Activated CD8-positive, alpha-beta T cell treated with anti-CD3 and anti-CD28 coated beads for 36 hours (primary cell): Measurements from ENCODE around the gene FOXL3. TPM values are rescaled to one million over a fixed set of nuclear protein-coding genes. Genes with fewer than 3 reads are reported as not detected.

Experiments
- ATAC-seq: fragments of 200-7000 bp; cut with Tn5 transposase; one replicate; pipeline ENCODE4 v1.10.0; 2021; ENCODE audit warnings: mild to moderate bottlenecking, moderate library complexity
- CTCF ChIA-PET: fragments of 350-600 bp; sonication (Branson Sonifier 250); formaldehyde crosslinking; loops from one replicate; lab custom pipeline; 2021; ENCODE audit warnings: antibody characterized with exemption; lab: Charles Lee
- POLR2A ChIA-PET: fragments of 350-600 bp; sonication (Branson Sonifier 250); formaldehyde crosslinking; loops from one replicate; lab custom pipeline; 2021; ENCODE audit warnings: antibody characterized with exemption; lab: Charles Lee
- DNase-seq: peaks from one replicate; pipeline ENCODE4 v3.0.0-alpha.2; 2020
- H3K27ac Mint-ChIP-seq: one replicate; pipeline ENCODE4 v1.8.0; 2021; ENCODE audit warnings: mild to moderate bottlenecking, mixed read lengths
- H3K27me3 Mint-ChIP-seq: one replicate; pipeline ENCODE4 v1.8.0; 2021; ENCODE audit warnings: mixed read lengths
- H3K36me3 Mint-ChIP-seq: one replicate; pipeline ENCODE4 v1.8.0; 2021; ENCODE audit warnings: low read depth, mixed read lengths
- H3K4me1 Mint-ChIP-seq: one replicate; pipeline ENCODE4 v1.8.0; 2021; ENCODE audit warnings: low read depth, mixed read lengths
- H3K4me3 Mint-ChIP-seq: one replicate; pipeline ENCODE4 v1.8.0; 2021; ENCODE audit warnings: mild to moderate bottlenecking, moderate library complexity, mixed read lengths
- H3K9me3 Mint-ChIP-seq: one replicate; pipeline ENCODE4 v1.8.0; 2021; ENCODE audit warnings: mixed read lengths
- CTCF ChIP-seq: fragments of 200-600 bp; IDR thresholded peaks from one replicate; pipeline ENCODE4 v1.8.0; 2022; ENCODE audit warnings: antibody characterized with exemption, mild to moderate bottlenecking
- intact Hi-C: fragments of 100-400 bp; cut with micrococcal nuclease; formaldehyde crosslinking; loops from one replicate; pipeline ENCODE4 v1.10.0; 2022
- total RNA-seq, 2 experiments: library from RNA; stranded (reverse); gene quantifications; one replicate each; pipeline ENCODE4 v1.2.3, GENCODE V29; 2021

FOXL3 gene
- total RNA-seq, 2 experiments from 2014 or later, result not detected

GRCh38 chr7:309586-310228, 19.7 kb downstream of the FOXL3 start:
- Mint-ChIP-seq H3K27me3 (peaks cover 6% of the 10 kb centered on the region), H3K4me1 (no peaks in the 10 kb centered on the region), H3K27ac (no peak overlapping the region), H3K4me3 (no peak overlapping the region), H3K36me3 (no peaks in the 10 kb centered on the region), H3K9me3 (no peaks in the 10 kb centered on the region)
- ChIA-PET POLR2A (no interaction called here), CTCF (no interaction called here)
- DNase-seq (no peak), ATAC-seq (no peak)
- no peak for TF ChIP-seq CTCF
- intact Hi-C loops, result no loop called here

GRCh38 chr7:311131-311680, 21.2 kb downstream of the FOXL3 start:
- POLR2A ChIA-PET, result no interaction called here
- TF ChIP-seq CTCF, result no peak
- ATAC-seq (no peak), DNase-seq (no peak)
- CTCF ChIA-PET, result no interaction called here
- Mint-ChIP-seq H3K4me1 (no peaks in the 10 kb centered on the region), H3K27me3 (peaks cover 9% of the 10 kb centered on the region), H3K36me3 (no peaks in the 10 kb centered on the region), H3K4me3 (no peak overlapping the region), H3K27ac (no peak overlapping the region), H3K9me3 (no peaks in the 10 kb centered on the region)
- intact Hi-C loops, result no loop called here

GRCh38 chr7:311796-312195, 21.8 kb downstream of the FOXL3 start:
- no peaks in the 10 kb centered on the region for H3K36me3 Mint-ChIP-seq
- H3K4me1 Mint-ChIP-seq, result no peaks in the 10 kb centered on the region
- intact Hi-C loops, result no loop called here
- POLR2A ChIA-PET, result no interaction called here
- CTCF ChIA-PET, result interaction anchor here (0.9 kb wide), 1 partner anchor 48 kb away, joined by 3 read pairs; no protein-coding TSS in a partner anchor
- TF ChIP-seq CTCF, result no peak
- no peak overlapping the region for H3K27ac Mint-ChIP-seq
- H3K4me3 Mint-ChIP-seq, result no peak overlapping the region
- no peaks in the 10 kb centered on the region for H3K9me3 Mint-ChIP-seq
- no peak for ATAC-seq
- peaks cover 9% of the 10 kb centered on the region for H3K27me3 Mint-ChIP-seq
- no peak for DNase-seq

GRCh38 chr7:312424-312823, 22.5 kb downstream of the FOXL3 start:
- Mint-ChIP-seq H3K27me3 (peaks cover 12% of the 10 kb centered on the region), H3K36me3 (no peaks in the 10 kb centered on the region), H3K9me3 (no peaks in the 10 kb centered on the region), H3K4me1 (no peaks in the 10 kb centered on the region), H3K4me3 (no peak overlapping the region), H3K27ac (no peak overlapping the region)
- intact Hi-C loops, result no loop called here
- ChIA-PET POLR2A (no interaction called here), CTCF (interaction anchor here (0.9 kb wide), 1 partner anchor 48 kb away, joined by 3 read pairs; no protein-coding TSS in a partner anchor)
- no peak for ATAC-seq
- no peak for TF ChIP-seq CTCF
- DNase-seq, result no peak

GRCh38 chr7:314853-315252, 24.9 kb downstream of the FOXL3 start:
- H3K9me3 Mint-ChIP-seq, result no peaks in the 10 kb centered on the region
- ChIA-PET POLR2A (no interaction called here), CTCF (interaction anchor here (0.9 kb wide), 1 partner anchor 459 kb away, joined by 3 read pairs; no protein-coding TSS in a partner anchor)
- peaks cover 24% of the 10 kb centered on the region for H3K27me3 Mint-ChIP-seq
- H3K4me1 Mint-ChIP-seq, result no peaks in the 10 kb centered on the region
- no peak for TF ChIP-seq CTCF
- H3K4me3 Mint-ChIP-seq, result no peak overlapping the region
- intact Hi-C loops, result no loop called here
- ATAC-seq (no peak), DNase-seq (no peak)
- no peaks in the 10 kb centered on the region for H3K36me3 Mint-ChIP-seq
- no peak overlapping the region for H3K27ac Mint-ChIP-seq
